Chondrocyte (in vitro differentiated cells): ENCODE measurements around the gene SLC39A11. TPM values are rescaled to one million over a fixed set of nuclear protein-coding genes. Genes with fewer than 3 reads are reported as not detected.
A peak's percentile ranks its signal among the peaks of the same experiment; 100 is the strongest.

ENCODE experiments used
- DNase-seq: peaks from one replicate; pipeline ENCODE4 v3.0.0; 2021; ENCODE audit warnings: mixed read lengths, low spot score
- H3K27ac Mint-ChIP-seq: one replicate; pipeline ENCODE4 v1.8.0; 2021; ENCODE audit warnings: mild to moderate bottlenecking, moderate library complexity, mixed read lengths; ENCODE audit not compliant: unreplicated experiment
- H3K27me3 Mint-ChIP-seq: 2 replicates; pipeline ENCODE4 v1.8.0; 2021; ENCODE audit warnings: low read depth, mixed read lengths
- H3K36me3 Mint-ChIP-seq: 2 replicates; pipeline ENCODE4 v1.8.0; 2021; ENCODE audit warnings: low read depth, mixed read lengths
- H3K4me1 Mint-ChIP-seq: 2 replicates; pipeline ENCODE4 v1.8.0; 2021; ENCODE audit warnings: low read depth, mild to moderate bottlenecking, mixed read lengths
- H3K4me3 Mint-ChIP-seq: one replicate; pipeline ENCODE4 v1.8.0; 2021; ENCODE audit warnings: mild to moderate bottlenecking, moderate library complexity, mixed read lengths; ENCODE audit not compliant: unreplicated experiment
- H3K9me3 Mint-ChIP-seq: 2 replicates; pipeline ENCODE4 v1.8.0; 2021; ENCODE audit warnings: low read depth, mixed read lengths
- total RNA-seq: library from RNA; stranded (reverse); gene quantifications from 3 replicates; pipeline ENCODE4 v1.2.1, GENCODE V29; 2021
- TF ChIP-seq, protein P1 (sequence below): fragments of 200-600 bp; sonication (generic); IDR thresholded peaks from 2 replicates; pipeline ENCODE4 v1.5.0; 2021; ENCODE audit warnings: antibody characterized with exemption, mild to moderate bottlenecking, moderate library complexity

SLC39A11 gene
- total RNA-seq, 1 donor from 2014 or later = 25.3 TPM

DNA sequence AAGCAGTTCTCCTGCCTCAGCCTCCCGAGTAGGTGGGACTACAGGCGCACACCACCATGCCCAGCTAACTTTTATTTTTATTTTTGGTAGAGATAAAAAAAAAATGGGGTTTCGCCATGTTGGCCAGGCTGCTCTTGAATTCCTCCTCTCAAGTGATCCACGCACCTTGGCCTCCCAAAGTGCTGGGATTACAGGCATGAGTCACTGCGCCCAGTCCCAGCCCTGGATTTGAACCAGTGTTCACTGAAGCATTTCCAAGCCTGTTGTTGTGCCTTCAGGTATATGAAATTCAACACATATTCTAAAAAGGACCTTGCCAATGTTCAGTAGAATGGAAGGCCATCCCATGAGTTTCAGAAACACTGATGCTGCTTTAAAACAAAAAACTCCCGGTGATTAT, 165.3 kb downstream of the SLC39A11 start:
- peaks cover 21% of the 10 kb centered on the region for H3K4me1 Mint-ChIP-seq
- H3K27ac Mint-ChIP-seq = no peak overlapping the region
- peaks cover 1% of the 10 kb centered on the region for H3K36me3 Mint-ChIP-seq
- H3K27me3 Mint-ChIP-seq = no peaks in the 10 kb centered on the region
- H3K4me3 Mint-ChIP-seq = no peak overlapping the region
- no peak for DNase-seq
- H3K9me3 Mint-ChIP-seq = no peaks in the 10 kb centered on the region
- TF ChIP-seq, protein P1, sequence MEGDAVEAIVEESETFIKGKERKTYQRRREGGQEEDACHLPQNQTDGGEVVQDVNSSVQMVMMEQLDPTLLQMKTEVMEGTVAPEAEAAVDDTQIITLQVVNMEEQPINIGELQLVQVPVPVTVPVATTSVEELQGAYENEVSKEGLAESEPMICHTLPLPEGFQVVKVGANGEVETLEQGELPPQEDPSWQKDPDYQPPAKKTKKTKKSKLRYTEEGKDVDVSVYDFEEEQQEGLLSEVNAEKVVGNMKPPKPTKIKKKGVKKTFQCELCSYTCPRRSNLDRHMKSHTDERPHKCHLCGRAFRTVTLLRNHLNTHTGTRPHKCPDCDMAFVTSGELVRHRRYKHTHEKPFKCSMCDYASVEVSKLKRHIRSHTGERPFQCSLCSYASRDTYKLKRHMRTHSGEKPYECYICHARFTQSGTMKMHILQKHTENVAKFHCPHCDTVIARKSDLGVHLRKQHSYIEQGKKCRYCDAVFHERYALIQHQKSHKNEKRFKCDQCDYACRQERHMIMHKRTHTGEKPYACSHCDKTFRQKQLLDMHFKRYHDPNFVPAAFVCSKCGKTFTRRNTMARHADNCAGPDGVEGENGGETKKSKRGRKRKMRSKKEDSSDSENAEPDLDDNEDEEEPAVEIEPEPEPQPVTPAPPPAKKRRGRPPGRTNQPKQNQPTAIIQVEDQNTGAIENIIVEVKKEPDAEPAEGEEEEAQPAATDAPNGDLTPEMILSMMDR = no peak

DNA sequence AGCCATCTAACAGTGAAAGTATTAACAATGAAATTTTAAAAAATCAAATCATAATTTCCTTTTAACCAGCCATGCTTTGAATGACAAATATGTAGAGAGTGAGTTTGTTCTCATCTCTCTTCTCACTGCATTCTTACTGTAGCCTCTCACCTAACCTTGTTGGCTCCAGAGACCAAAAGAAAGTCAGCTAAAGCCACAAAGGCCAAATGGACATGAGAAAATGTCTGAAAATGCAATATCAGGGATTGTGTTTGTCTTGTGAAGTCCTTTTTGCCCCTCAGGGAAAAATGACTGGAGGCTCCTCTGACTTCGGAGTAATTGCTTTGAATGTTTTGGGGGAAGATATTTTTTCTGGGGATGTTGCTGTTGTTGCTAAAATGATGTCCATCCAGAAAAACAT, 166.3 kb downstream of the SLC39A11 start:
- H3K9me3 Mint-ChIP-seq = no peaks in the 10 kb centered on the region
- H3K27me3 Mint-ChIP-seq = no peaks in the 10 kb centered on the region
- H3K27ac Mint-ChIP-seq = peak overlapping the region; percentile 33
- no peak for DNase-seq
- TF ChIP-seq, protein P1 = no peak
- peaks cover 1% of the 10 kb centered on the region for H3K36me3 Mint-ChIP-seq
- H3K4me1 Mint-ChIP-seq = peaks cover 23% of the 10 kb centered on the region
- no peak overlapping the region for H3K4me3 Mint-ChIP-seq

DNA sequence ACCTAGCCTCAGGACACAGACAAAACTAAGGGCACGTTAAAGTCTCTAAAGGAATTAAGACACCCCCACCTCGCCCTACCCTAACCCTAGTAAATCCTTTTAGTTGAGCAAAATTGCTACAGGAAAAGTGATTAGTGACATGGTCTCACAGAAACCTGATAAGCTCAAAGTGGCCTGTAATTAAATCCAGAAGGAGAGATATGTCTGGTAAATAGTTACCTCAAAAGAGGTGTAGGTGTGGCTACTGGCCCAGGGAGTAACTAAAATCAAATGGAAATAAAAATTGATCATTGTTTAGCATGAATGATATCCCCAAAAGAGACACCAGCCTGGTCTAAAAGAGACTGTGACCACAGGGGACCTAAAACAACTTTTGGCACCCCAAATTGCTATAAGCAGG, 168.3 kb downstream of the SLC39A11 start:
- H3K4me3 Mint-ChIP-seq = no peak overlapping the region
- H3K36me3 Mint-ChIP-seq = peaks cover 3% of the 10 kb centered on the region
- H3K9me3 Mint-ChIP-seq = no peaks in the 10 kb centered on the region
- no peak overlapping the region for H3K27ac Mint-ChIP-seq
- peaks cover 26% of the 10 kb centered on the region for H3K4me1 Mint-ChIP-seq
- no peak for DNase-seq
- no peaks in the 10 kb centered on the region for H3K27me3 Mint-ChIP-seq
- TF ChIP-seq, protein P1 = no peak

DNA sequence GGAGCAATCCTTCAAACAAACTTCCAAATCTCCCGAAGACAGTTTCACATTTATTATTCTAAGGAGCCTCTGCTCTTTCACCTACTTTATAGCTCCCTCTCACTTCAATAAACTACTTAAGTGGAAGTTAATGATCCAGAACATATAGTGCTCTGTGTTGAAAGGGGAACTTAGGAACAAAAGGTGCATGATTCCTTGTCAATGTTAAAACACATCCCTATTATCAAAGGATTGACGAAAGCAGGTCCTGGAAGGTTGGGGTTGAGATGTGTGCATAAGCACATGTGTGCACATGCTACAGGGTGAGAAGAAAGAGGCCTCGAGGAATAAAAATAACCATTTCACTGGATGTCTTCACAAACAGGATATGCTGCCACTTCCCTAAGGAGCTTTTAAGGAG, 170.3 kb downstream of the SLC39A11 start:
- TF ChIP-seq, protein P1 = no peak
- H3K27ac Mint-ChIP-seq = no peak overlapping the region
- peaks cover 2% of the 10 kb centered on the region for H3K9me3 Mint-ChIP-seq
- no peak overlapping the region for H3K4me3 Mint-ChIP-seq
- no peak for DNase-seq
- peaks cover 21% of the 10 kb centered on the region for H3K4me1 Mint-ChIP-seq
- no peaks in the 10 kb centered on the region for H3K27me3 Mint-ChIP-seq
- H3K36me3 Mint-ChIP-seq = peaks cover 6% of the 10 kb centered on the region

DNA sequence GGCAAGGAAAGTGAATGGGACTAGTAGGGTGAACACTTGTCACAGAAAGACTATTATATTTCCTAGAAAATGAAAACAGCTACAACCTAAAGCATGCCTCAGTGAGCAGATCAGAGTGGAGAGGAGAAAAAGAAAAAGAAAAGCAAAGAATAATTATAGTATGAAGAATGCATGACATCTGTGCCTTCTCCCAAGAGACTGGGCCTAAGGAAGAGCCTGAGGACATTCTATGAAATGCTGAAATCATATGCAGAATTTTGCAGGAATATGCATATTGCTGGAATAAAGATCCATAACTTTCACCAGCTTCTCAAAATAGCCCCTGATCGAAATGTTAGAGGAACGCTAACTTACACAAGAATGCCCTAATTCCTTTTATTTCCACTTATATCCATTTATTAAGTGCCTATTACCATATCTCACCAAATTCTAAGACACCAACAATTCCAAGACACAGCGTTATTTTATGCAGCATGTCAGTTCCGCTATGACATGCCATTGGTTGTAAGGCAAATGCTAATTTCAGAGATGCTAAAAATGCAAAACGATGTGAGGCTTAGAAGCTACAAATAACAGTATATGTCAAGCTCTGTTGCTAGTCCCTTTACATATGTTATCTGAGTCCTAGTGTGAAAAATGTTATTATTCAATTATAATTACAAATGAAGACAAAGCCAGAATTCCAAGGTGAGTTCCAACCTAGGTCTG, 171.0 kb downstream of the SLC39A11 start:
- no peak for DNase-seq
- Mint-ChIP-seq H3K27ac (peak overlapping the region; percentile 3), H3K27me3 (no peaks in the 10 kb centered on the region), H3K4me3 (no peak overlapping the region), H3K36me3 (peaks cover 8% of the 10 kb centered on the region), H3K9me3 (peaks cover 4% of the 10 kb centered on the region), H3K4me1 (peaks cover 17% of the 10 kb centered on the region)
- TF ChIP-seq, protein P1 = no peak
